ENCODE results near the gene THSD7B. TPM values are rescaled to one million over a fixed set of nuclear protein-coding genes. Genes with fewer than 3 reads are reported as not detected.

THSD7B gene
- total and polyA plus RNA-seq, 10 of the 15 experiments (the other 5 are each of a cell fraction or from before 2014, with no cell fraction given) = 0.03 to 0.56 (median 0.28) TPM

GRCh38 chr2:137379186-137379585 lies 613.8 kb downstream of the THSD7B start (continued):
- TF ChIP-seq ETV6 (conservative IDR thresholded peaks at IDR 0.05 in 1 of 2, IDR thresholded peaks at IDR 0.05 in 1 of 2; ENCODE audit: borderline replicate concordance in 1 of 2, low read depth in 1 of 2) (no peak), NR2F1 (conservative IDR thresholded peaks at IDR 0.05) (no peak), SMC3 (IDR thresholded peaks at IDR 0.05; ENCODE audit: borderline replicate concordance, low read length) (no peak), RAD21 (IDR thresholded peaks at IDR 0.05; ENCODE audit: insufficient read depth, low read depth, low read length) (no peak), CUX1 (IDR thresholded peaks at IDR 0.05; ENCODE audit: insufficient replicate concordance, low read depth, low read length) (no peak), ESRRA (IDR thresholded peaks at IDR 0.05; ENCODE audit: low read length) (no peak), TCF3 (IDR thresholded peaks at IDR 0.05; ENCODE audit: borderline replicate concordance, insufficient read depth, low read depth, low read length) (no peak), NRF1 (conservative IDR thresholded peaks at IDR 0.05; ENCODE audit: low read depth, low read length) (no peak), NFXL1 (IDR thresholded peaks at IDR 0.05; ENCODE audit: borderline replicate concordance) (no peak), ELK1 (IDR thresholded peaks at IDR 0.05; ENCODE audit: low read depth, low read length) (no peak)
